Measurements from ENCODE around the gene CFAP61. TPM values are rescaled to one million over a fixed set of nuclear protein-coding genes. Genes with fewer than 3 reads are reported as not detected.
"Not testable (repeated sequence)": the region's sequence is repeated elsewhere in the genome, so short reads cannot be mapped to it uniquely, and the experiment has no call there.

The CFAP61 gene
- total RNA-seq, 5 donors from 2014 or later (not counting 1 experiment from before 2014, with no cell fraction given), result not detected

GRCh38 chr20:20341371-20341770 is 289.0 kb downstream of the CFAP61 start:
- ChIA-PET CTCF (no interaction called here), POLR2A (no interaction called here)
- H3K9me3 Mint-ChIP-seq, result no peaks in the 10 kb centered on the region
- 72% methylated on average over 3 of the region's 4 CpGs for WGBS (ENCODE audit: insufficient coverage)
- no peak overlapping the region for H3K27ac ChIP-seq (ENCODE audit: low read length)
- no peaks in the 10 kb centered on the region for H3K9me3 ChIP-seq
- H3K4me3 ChIP-seq (ENCODE audit: control insufficient read depth in 1 of 2, extremely low read depth in 1 of 2, low read length in 1 of 2), result no peak overlapping the region
- H3K27me3 ChIP-seq (replicated peaks in 1 of 2; ENCODE audit: control insufficient read depth in 2 of 2, extremely low read depth in 1 of 2, insufficient read depth in 2 of 2, low read length in 1 of 2), result peaks cover 0 to 11% of the 10 kb centered on the region in 2 experiments
- no peaks in the 10 kb centered on the region for H3K4me1 ChIP-seq (ENCODE audit: control insufficient read depth in 1 of 2, extremely low read depth in 1 of 2, insufficient read depth in 2 of 2, low read length in 2 of 2)
- peaks cover 3 to 4% of the 10 kb centered on the region in 2 donors for H3K27me3 Mint-ChIP-seq
- H3K27ac Mint-ChIP-seq, result no peak overlapping the region
- no peaks in the 10 kb centered on the region for H3K36me3 ChIP-seq (ENCODE audit: control insufficient read depth in 2 of 2, extremely low read depth in 1 of 2, insufficient read depth in 1 of 2, low read length in 1 of 2)
- no peaks in the 10 kb centered on the region for H3K36me3 Mint-ChIP-seq
- H3K4me3 Mint-ChIP-seq, result no peak overlapping the region
- no peak for DNase-seq
- H3K4me1 Mint-ChIP-seq, result no peaks in the 10 kb centered on the region
- no peak for ATAC-seq (replicated peaks in 1 of 4)

GRCh38 chr20:20342066-20342465 is 289.7 kb downstream of the CFAP61 start:
- WGBS (ENCODE audit: insufficient coverage), result no CpG with 5 or more reads among the region's 5 CpGs
- no peak overlapping the region for H3K4me3 Mint-ChIP-seq
- ChIA-PET POLR2A (no interaction called here), CTCF (no interaction called here)
- H3K27me3 Mint-ChIP-seq, result peaks cover 3 to 4% of the 10 kb centered on the region in 2 donors
- DNase-seq (no peak), ATAC-seq (replicated peaks in 1 of 4) (no peak)
- Histone ChIP-seq H3K36me3 (ENCODE audit: control insufficient read depth in 2 of 2, extremely low read depth in 1 of 2, insufficient read depth in 1 of 2, low read length in 1 of 2) (no peaks in the 10 kb centered on the region), H3K27ac (ENCODE audit: low read length) (no peak overlapping the region), H3K27me3 (replicated peaks in 1 of 2; ENCODE audit: control insufficient read depth in 2 of 2, extremely low read depth in 1 of 2, insufficient read depth in 2 of 2, low read length in 1 of 2) (peaks cover 0 to 11% of the 10 kb centered on the region in 2 experiments), H3K4me3 (ENCODE audit: control insufficient read depth in 1 of 2, extremely low read depth in 1 of 2, low read length in 1 of 2) (no peak overlapping the region), H3K4me1 (ENCODE audit: control insufficient read depth in 1 of 2, extremely low read depth in 1 of 2, insufficient read depth in 2 of 2, low read length in 2 of 2) (no peaks in the 10 kb centered on the region), H3K9me3 (no peaks in the 10 kb centered on the region)
- no peak overlapping the region for H3K27ac Mint-ChIP-seq
- H3K4me1 Mint-ChIP-seq, result no peaks in the 10 kb centered on the region
- no peaks in the 10 kb centered on the region for H3K36me3 Mint-ChIP-seq
- H3K9me3 Mint-ChIP-seq, result peaks cover 0 to 2% (median 0%) of the 10 kb centered on the region in 3 donors

- H3K27ac ChIP-seq (ENCODE audit: low read length), result no peak overlapping the region
- DNase-seq (no peak), ATAC-seq (replicated peaks in 1 of 4) (no peak)
- H3K36me3 Mint-ChIP-seq, result no peaks in the 10 kb centered on the region
- H3K4me1 ChIP-seq (ENCODE audit: control insufficient read depth in 1 of 2, extremely low read depth in 1 of 2, insufficient read depth in 2 of 2, low read length in 2 of 2), result no peaks in the 10 kb centered on the region
- peaks cover 0 to 11% of the 10 kb centered on the region in 2 experiments for H3K27me3 ChIP-seq (replicated peaks in 1 of 2; ENCODE audit: control insufficient read depth in 2 of 2, extremely low read depth in 1 of 2, insufficient read depth in 2 of 2, low read length in 1 of 2)
- no peak overlapping the region for H3K27ac Mint-ChIP-seq
- no peaks in the 10 kb centered on the region for H3K36me3 ChIP-seq (ENCODE audit: control insufficient read depth in 2 of 2, extremely low read depth in 1 of 2, insufficient read depth in 1 of 2, low read length in 1 of 2)
- no peaks in the 10 kb centered on the region for H3K4me1 Mint-ChIP-seq
- no peak overlapping the region for H3K4me3 ChIP-seq (ENCODE audit: control insufficient read depth in 1 of 2, extremely low read depth in 1 of 2, low read length in 1 of 2)
- CTCF ChIA-PET, result no interaction called here
- POLR2A ChIA-PET, result no interaction called here
- WGBS (ENCODE audit: insufficient coverage), result 86% methylated on average over 2 of the region's 7 CpGs
- peaks cover 0 to 5% (median 4%) of the 10 kb centered on the region in 3 donors for H3K9me3 Mint-ChIP-seq
- no peak overlapping the region for H3K4me3 Mint-ChIP-seq
- H3K9me3 ChIP-seq, result no peaks in the 10 kb centered on the region
- H3K27me3 Mint-ChIP-seq, result peaks cover 4 to 10% of the 10 kb centered on the region in 2 donors
Observed at GRCh38 chr20:20343932-20344331, 291.6 kb downstream of the CFAP61 start.

- Histone ChIP-seq H3K9me3 (no peaks in the 10 kb centered on the region), H3K36me3 (ENCODE audit: control insufficient read depth in 2 of 2, extremely low read depth in 1 of 2, insufficient read depth in 1 of 2, low read length in 1 of 2) (no peaks in the 10 kb centered on the region), H3K27me3 (replicated peaks in 1 of 2; ENCODE audit: control insufficient read depth in 2 of 2, extremely low read depth in 1 of 2, insufficient read depth in 2 of 2, low read length in 1 of 2) (peaks cover 0 to 11% of the 10 kb centered on the region in 2 experiments), H3K27ac (ENCODE audit: low read length) (no peak overlapping the region), H3K4me3 (ENCODE audit: control insufficient read depth in 1 of 2, extremely low read depth in 1 of 2, low read length in 1 of 2) (no peak overlapping the region), H3K4me1 (ENCODE audit: control insufficient read depth in 1 of 2, extremely low read depth in 1 of 2, insufficient read depth in 2 of 2, low read length in 2 of 2) (no peaks in the 10 kb centered on the region)
- Mint-ChIP-seq H3K36me3 (no peaks in the 10 kb centered on the region), H3K9me3 (peaks cover 0 to 5% (median 4%) of the 10 kb centered on the region in 3 donors), H3K27me3 (peaks cover 4 to 10% of the 10 kb centered on the region in 2 donors), H3K4me1 (no peaks in the 10 kb centered on the region), H3K27ac (no peak overlapping the region), H3K4me3 (no peak overlapping the region)
- ChIA-PET CTCF (no interaction called here), POLR2A (no interaction called here)
- ATAC-seq (replicated peaks in 1 of 4) (no peak), DNase-seq (no peak)
- WGBS (ENCODE audit: insufficient coverage), result no CpG with 5 or more reads among the region's 4 CpGs
Observed at GRCh38 chr20:20344476-20344875, 292.1 kb downstream of the CFAP61 start.

- Mint-ChIP-seq H3K4me1 (peaks cover 0 to 2% (median 0%) of the 10 kb centered on the region in 3 donors), H3K9me3 (peaks cover 0 to 7% (median 0%) of the 10 kb centered on the region in 3 donors), H3K36me3 (no peaks in the 10 kb centered on the region), H3K4me3 (no peak overlapping the region), H3K27me3 (peaks cover 22 to 27% of the 10 kb centered on the region in 2 donors), H3K27ac (no peak overlapping the region)
- Histone ChIP-seq H3K9me3 (no peaks in the 10 kb centered on the region), H3K4me3 (ENCODE audit: control insufficient read depth in 1 of 2, extremely low read depth in 1 of 2, low read length in 1 of 2) (no peak overlapping the region), H3K36me3 (ENCODE audit: control insufficient read depth in 2 of 2, extremely low read depth in 1 of 2, insufficient read depth in 1 of 2, low read length in 1 of 2) (no peaks in the 10 kb centered on the region), H3K4me1 (ENCODE audit: control insufficient read depth in 1 of 2, extremely low read depth in 1 of 2, insufficient read depth in 2 of 2, low read length in 2 of 2) (no peaks in the 10 kb centered on the region), H3K27ac (ENCODE audit: low read length) (no peak overlapping the region), H3K27me3 (replicated peaks in 1 of 2; ENCODE audit: control insufficient read depth in 2 of 2, extremely low read depth in 1 of 2, insufficient read depth in 2 of 2, low read length in 1 of 2) (peaks cover 1 to 6% of the 10 kb centered on the region in 2 experiments)
- DNase-seq (no peak), ATAC-seq (replicated peaks in 1 of 4) (no peak)
- no CpG with 5 or more reads among the region's 3 CpGs for WGBS (ENCODE audit: insufficient coverage)
- POLR2A ChIA-PET, result no interaction called here
- CTCF ChIA-PET, result no interaction called here
Observed at GRCh38 chr20:20353576-20353975, 301.2 kb downstream of the CFAP61 start.

- peaks cover 10 to 12% (median 11%) of the 10 kb centered on the region in 3 donors for H3K4me1 Mint-ChIP-seq
- H3K36me3 Mint-ChIP-seq; H3K27me3 ChIP-seq (replicated peaks in 1 of 2; ENCODE audit: control insufficient read depth in 2 of 2, extremely low read depth in 1 of 2, insufficient read depth in 2 of 2, low read length in 1 of 2); POLR2A ChIA-PET; H3K27ac ChIP-seq (ENCODE audit: low read length); H3K9me3 ChIP-seq; CTCF ChIA-PET; H3K4me3 Mint-ChIP-seq; ATAC-seq (replicated peaks in 1 of 4); DNase-seq; H3K27ac Mint-ChIP-seq; H3K4me3 ChIP-seq (ENCODE audit: control insufficient read depth in 1 of 2, extremely low read depth in 1 of 2, low read length in 1 of 2); H3K9me3 Mint-ChIP-seq; H3K36me3 ChIP-seq (ENCODE audit: control insufficient read depth in 2 of 2, extremely low read depth in 1 of 2, insufficient read depth in 1 of 2, low read length in 1 of 2): not testable (repeated sequence)
- H3K27me3 Mint-ChIP-seq, result peaks cover 25 to 29% of the 10 kb centered on the region in 2 donors
- peaks cover 4 to 11% of the 10 kb centered on the region in 2 experiments for H3K4me1 ChIP-seq (ENCODE audit: control insufficient read depth in 1 of 2, extremely low read depth in 1 of 2, insufficient read depth in 2 of 2, low read length in 2 of 2)
Observed at GRCh38 chr20:20355503-20355902, 303.2 kb downstream of the CFAP61 start.

GRCh38 chr20:20358801-20359200 is 306.5 kb downstream of the CFAP61 start:
- ChIA-PET CTCF (interaction anchor here in 1 of 2 donors (1.0 kb wide), 1 partner anchor 208 kb away, joined by 3 read pairs; no protein-coding TSS in a partner anchor), POLR2A (no interaction called here)
- peaks cover 16 to 27% (median 25%) of the 10 kb centered on the region in 3 donors for H3K4me1 Mint-ChIP-seq
- H3K27ac ChIP-seq (ENCODE audit: low read length), result no peak overlapping the region
- H3K36me3 ChIP-seq (ENCODE audit: control insufficient read depth in 2 of 2, extremely low read depth in 1 of 2, insufficient read depth in 1 of 2, low read length in 1 of 2), result no peaks in the 10 kb centered on the region
- peaks cover 14 to 17% of the 10 kb centered on the region in 2 experiments for H3K27me3 ChIP-seq (replicated peaks in 1 of 2; ENCODE audit: control insufficient read depth in 2 of 2, extremely low read depth in 1 of 2, insufficient read depth in 2 of 2, low read length in 1 of 2)
- H3K4me3 Mint-ChIP-seq, result no peak overlapping the region
- DNase-seq (no peak), ATAC-seq (replicated peaks in 1 of 4) (no peak)
- peaks cover 4 to 13% of the 10 kb centered on the region in 2 experiments for H3K4me1 ChIP-seq (ENCODE audit: control insufficient read depth in 1 of 2, extremely low read depth in 1 of 2, insufficient read depth in 2 of 2, low read length in 2 of 2)
- no peak overlapping the region for H3K4me3 ChIP-seq (ENCODE audit: control insufficient read depth in 1 of 2, extremely low read depth in 1 of 2, low read length in 1 of 2)
- no peak overlapping the region for H3K27ac Mint-ChIP-seq
- no peaks in the 10 kb centered on the region for H3K9me3 ChIP-seq
- no peaks in the 10 kb centered on the region for H3K9me3 Mint-ChIP-seq
- no peaks in the 10 kb centered on the region for H3K36me3 Mint-ChIP-seq
- peaks cover 36 to 43% of the 10 kb centered on the region in 2 donors for H3K27me3 Mint-ChIP-seq

Measured in T-cell (primary cell).